ENCODE data around the gene NHLRC4. TPM values are rescaled to one million over a fixed set of nuclear protein-coding genes. Genes with fewer than 3 reads are reported as not detected.

Gene NHLRC4
- polyA plus RNA-seq, 1 of the 3 experiments (the other 2 are of a cell fraction), result 0.69 TPM

- ChIA-PET POLR2A (no interaction called here), CTCF (no interaction called here)
- no peak overlapping the region for H3K4me3 ChIP-seq (ENCODE audit: low read depth in 2 of 2, low read length in 1 of 2)
- H3F3A ChIP-seq (replicated peaks; ENCODE audit: insufficient read depth), result no peaks in the 10 kb centered on the region
- peaks cover 0 to 8% of the 10 kb centered on the region in 2 experiments; a peak in 1 of 4 replicates for H3K4me1 ChIP-seq (ENCODE audit: control insufficient read depth in 1 of 2, insufficient read depth in 2 of 2, low read depth in 1 of 2, low read length in 1 of 2)
- no peak overlapping the region for H3K9ac ChIP-seq
- H3K4me2 ChIP-seq, result no peak overlapping the region
- no peaks in the 10 kb centered on the region for H3K9me2 ChIP-seq
- peaks cover 74% of the 10 kb centered on the region for H3K79me2 ChIP-seq (ENCODE audit: insufficient read depth)
- H3K27me3 ChIP-seq (ENCODE audit: insufficient read depth), result no peaks in the 10 kb centered on the region
- no peak overlapping the region for H3K27ac ChIP-seq (ENCODE audit: low read depth in 2 of 2, low read length in 1 of 2)
- no peak for DNase-seq
- WGBS (ENCODE audit: low lambda C conversion rate), result 94% methylated on average over 12 of the region's 16 CpGs
- peaks cover 0 to 2% of the 10 kb centered on the region in 2 experiments for H3K36me3 ChIP-seq (replicated peaks in 1 of 2; ENCODE audit: control insufficient read depth in 1 of 2, insufficient read depth in 2 of 2, low read length in 1 of 2)
- H4K20me1 ChIP-seq (ENCODE audit: insufficient read depth), result peaks cover 46% of the 10 kb centered on the region
- no peak overlapping the region for H2AFZ ChIP-seq (ENCODE audit: low read depth)
- no peak for TF ChIP-seq ELF1 (IDR thresholded peaks at IDR 0.05)
- no peak for TF ChIP-seq SMC3 (IDR thresholded peaks at IDR 0.05; ENCODE audit: low read depth, low read length)
- TF ChIP-seq USF2 (IDR thresholded peaks at IDR 0.05; ENCODE audit: borderline replicate concordance, low read depth, low read length), result no peak
- no peak for TF ChIP-seq MEF2A (IDR thresholded peaks at IDR 0.05; ENCODE audit: borderline replicate concordance, low read depth)
- no peak for TF ChIP-seq RCOR1 (IDR thresholded peaks at IDR 0.05; ENCODE audit: low read length)
- TF ChIP-seq USF1 (IDR thresholded peaks at IDR 0.05; ENCODE audit: borderline replicate concordance, low read depth), result no peak
- no peak for TF ChIP-seq REST (IDR thresholded peaks at IDR 0.05; ENCODE audit: low read depth, low read length)
- no peak for TF ChIP-seq JUND (IDR thresholded peaks at IDR 0.05)
- TF ChIP-seq CHD2 (IDR thresholded peaks at IDR 0.05; ENCODE audit: low read length, partially characterized antibody), result no peak
- H3K9me3 ChIP-seq, result no peaks in the 10 kb centered on the region
Observed at GRCh38 chr16:593807-594206, 27.0 kb downstream of the NHLRC4 start.

GRCh38 chr16:595094-595528 is 28.3 kb downstream of the NHLRC4 start:
- Histone ChIP-seq H4K20me1 (ENCODE audit: insufficient read depth) (peaks cover 52% of the 10 kb centered on the region), H3K9ac (no peak overlapping the region), H3K9me3 (no peaks in the 10 kb centered on the region), H3K27me3 (ENCODE audit: insufficient read depth) (no peaks in the 10 kb centered on the region), H3K36me3 (replicated peaks in 1 of 2; ENCODE audit: control insufficient read depth in 1 of 2, insufficient read depth in 2 of 2, low read length in 1 of 2) (peaks cover 0 to 2% of the 10 kb centered on the region in 2 experiments), H3K79me2 (ENCODE audit: insufficient read depth) (peaks cover 75% of the 10 kb centered on the region), H2AFZ (ENCODE audit: low read depth) (no peak overlapping the region), H3K4me2 (no peak overlapping the region), H3F3A (replicated peaks; ENCODE audit: insufficient read depth) (peaks cover 2% of the 10 kb centered on the region), H3K4me3 (ENCODE audit: low read depth in 2 of 2, low read length in 1 of 2) (no peak overlapping the region), H3K27ac (ENCODE audit: low read depth in 2 of 2, low read length in 1 of 2) (no peak overlapping the region), H3K9me2 (no peaks in the 10 kb centered on the region), H3K4me1 (ENCODE audit: control insufficient read depth in 1 of 2, insufficient read depth in 2 of 2, low read depth in 1 of 2, low read length in 1 of 2) (peaks cover 0 to 8% of the 10 kb centered on the region in 2 experiments; a peak in 1 of 4 replicates)
- TF ChIP-seq EP300 (IDR thresholded peaks at IDR 0.05; ENCODE audit: borderline replicate concordance in 1 of 2, low read depth in 1 of 2, low read length in 1 of 2) (no peak), MAX (IDR thresholded peaks at IDR 0.05; ENCODE audit: low read depth) (no peak), RAD21 (IDR thresholded peaks at IDR 0.05; ENCODE audit: low read length) (no peak), IRF3 (IDR thresholded peaks at IDR 0.05; ENCODE audit: low read depth, low read length) (no peak), PBX3 (IDR thresholded peaks at IDR 0.05) (no peak), TEAD4 (IDR thresholded peaks at IDR 0.05; ENCODE audit: borderline replicate concordance, insufficient read depth) (no peak), ZBTB33 (IDR thresholded peaks at IDR 0.05; ENCODE audit: borderline replicate concordance, low read depth) (no peak), SMC3 (IDR thresholded peaks at IDR 0.05; ENCODE audit: low read depth, low read length) (no peak), SIN3A (IDR thresholded peaks at IDR 0.05; ENCODE audit: borderline replicate concordance, low read depth, low read length) (no peak)
- no peak for DNase-seq
- WGBS (ENCODE audit: low lambda C conversion rate), result 91% methylated on average over 6 of the region's 18 CpGs
- CTCF ChIA-PET, result no interaction called here
- POLR2A ChIA-PET, result no interaction called here
